Testis (tissue), 2 donors: ENCODE results near the gene KIF6.

Experiments used
- CTCF ChIP-seq, 3 experiments: fragments of 450-650 bp in 2 of 3; fragments of 200-600 bp in 1 of 3; sonication (generic) in 1 of 3; IDR thresholded peaks; one replicate each; pipeline ENCODE4 v1.5.1; 2016 to 2019; ENCODE audit warnings: antibody characterized with exemption in 3 of 3, mild to moderate bottlenecking in 2 of 3, moderate library complexity in 1 of 3
- POLR2A ChIP-seq: fragments of 450-650 bp; IDR thresholded peaks from one replicate; pipeline ENCODE4 v1.6.1; 2017; ENCODE audit warnings: antibody characterized with exemption, mild to moderate bottlenecking, moderate library complexity

GRCh38 chr6:39527792-39528564, 197.2 kb downstream of the KIF6 start:
- TF ChIP-seq CTCF (IDR thresholded peaks at IDR 0.05) (no peak), POLR2A (no peak)
